Measurements from ENCODE around the gene CDH23. TPM values are rescaled to one million over a fixed set of nuclear protein-coding genes. Genes with fewer than 3 reads are reported as not detected.

CDH23 gene
- total RNA-seq, 1 donor from 2014 or later = under 0.01 TPM

DNA sequence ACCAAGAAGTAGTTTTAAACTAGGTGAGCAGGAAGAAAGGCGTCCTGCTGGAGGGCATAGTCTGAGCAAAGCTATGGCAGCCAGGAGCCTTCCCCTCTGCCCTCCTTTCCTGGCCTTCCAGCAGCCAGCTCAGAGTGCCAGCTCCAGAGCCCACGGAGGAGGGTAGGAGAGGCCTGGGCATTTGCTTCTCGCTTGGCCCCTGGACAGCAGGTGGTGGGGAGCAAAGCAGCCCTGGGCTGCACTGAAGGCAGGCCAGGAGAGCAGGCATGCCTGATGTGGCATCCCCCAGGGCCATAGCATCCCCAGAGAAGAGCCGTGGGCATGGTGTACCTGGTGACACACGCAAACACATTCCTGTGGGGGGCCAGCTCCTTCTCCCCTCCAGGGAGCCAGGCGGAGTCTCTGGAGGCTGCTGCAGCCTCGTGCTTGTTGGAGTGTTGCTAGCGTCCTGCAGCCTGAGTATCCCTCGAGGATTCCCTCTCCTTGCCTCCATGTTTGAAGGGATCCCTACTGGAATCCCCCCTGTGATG, 43.9 kb downstream of the CDH23 start:
- DNase-seq = no peak

DNA sequence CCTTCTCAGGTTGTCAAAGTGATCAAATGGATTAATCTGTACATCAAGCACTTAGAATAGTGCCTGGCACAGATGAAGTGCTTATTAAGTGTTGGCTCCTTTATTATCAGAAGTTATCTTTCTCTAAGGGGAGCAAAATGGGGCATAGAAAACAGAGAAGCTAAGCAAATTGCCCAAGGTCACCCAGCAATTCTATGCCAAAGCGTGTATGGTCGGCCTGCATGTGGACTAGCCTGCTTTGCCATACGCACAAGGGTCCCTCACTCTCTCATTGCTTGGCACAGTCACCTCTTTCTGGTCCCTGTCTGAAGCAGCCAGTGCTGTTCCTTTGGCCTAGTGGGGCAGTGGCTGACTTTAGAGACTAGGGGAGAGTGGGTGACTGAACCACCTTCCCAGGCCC, 45.3 kb downstream of the CDH23 start:
- DNase-seq = no peak

DNA sequence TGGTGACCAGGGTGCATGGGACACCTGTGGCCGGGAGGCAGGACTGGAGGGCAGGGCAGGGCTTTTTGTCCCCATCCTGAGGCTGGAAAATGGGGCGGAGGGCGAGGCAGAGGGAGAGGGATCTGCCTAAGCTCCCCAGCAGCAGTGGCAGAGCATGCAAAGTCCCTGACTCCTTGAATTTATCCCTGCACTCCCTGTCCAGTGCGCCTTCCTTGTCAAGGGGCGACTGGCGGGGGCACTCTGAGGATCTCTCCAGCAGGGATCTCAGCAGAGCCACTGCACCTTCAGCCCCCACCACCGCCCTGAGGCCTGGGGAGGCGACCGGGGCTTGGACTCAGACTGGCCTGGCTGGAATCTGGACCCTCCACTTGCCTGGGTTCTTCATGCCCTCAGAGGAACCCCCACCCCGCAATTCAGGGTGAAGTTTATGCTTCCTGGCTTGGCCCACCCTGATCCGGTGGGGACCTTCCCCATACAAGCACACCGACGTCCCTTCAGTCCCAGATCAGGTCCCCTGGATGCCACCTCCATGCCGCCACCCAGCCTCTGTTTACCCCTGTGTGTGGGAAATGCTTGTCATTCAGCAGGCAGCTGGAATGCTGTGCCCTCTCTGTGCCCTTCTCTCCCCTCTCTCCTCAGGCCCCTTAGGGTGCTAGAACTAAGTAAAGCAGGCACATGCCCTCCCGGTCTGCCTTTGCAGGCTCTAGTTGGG, 46.3 kb downstream of the CDH23 start:
- no peak for DNase-seq

DNA sequence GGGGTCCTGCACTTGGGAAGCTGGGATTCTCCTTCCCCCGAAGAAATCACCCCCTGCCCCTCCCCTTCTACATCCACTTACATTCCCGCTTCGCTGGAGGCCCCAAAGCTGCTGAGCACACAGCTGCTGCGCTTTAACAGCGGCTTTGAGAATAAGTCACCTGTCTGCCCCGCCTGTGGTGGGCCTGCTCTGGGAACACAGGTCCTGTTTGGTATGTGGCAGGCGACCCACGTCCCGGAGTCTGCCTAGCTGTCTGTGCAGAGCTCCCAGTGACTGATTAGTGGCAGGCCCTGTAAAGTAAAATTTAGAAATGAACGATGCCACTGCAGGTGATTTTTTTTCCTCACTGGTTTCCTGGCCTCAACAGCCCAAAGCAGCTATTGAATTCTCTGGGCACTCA, 47.0 kb downstream of the CDH23 start:
- DNase-seq = no peak

DNA sequence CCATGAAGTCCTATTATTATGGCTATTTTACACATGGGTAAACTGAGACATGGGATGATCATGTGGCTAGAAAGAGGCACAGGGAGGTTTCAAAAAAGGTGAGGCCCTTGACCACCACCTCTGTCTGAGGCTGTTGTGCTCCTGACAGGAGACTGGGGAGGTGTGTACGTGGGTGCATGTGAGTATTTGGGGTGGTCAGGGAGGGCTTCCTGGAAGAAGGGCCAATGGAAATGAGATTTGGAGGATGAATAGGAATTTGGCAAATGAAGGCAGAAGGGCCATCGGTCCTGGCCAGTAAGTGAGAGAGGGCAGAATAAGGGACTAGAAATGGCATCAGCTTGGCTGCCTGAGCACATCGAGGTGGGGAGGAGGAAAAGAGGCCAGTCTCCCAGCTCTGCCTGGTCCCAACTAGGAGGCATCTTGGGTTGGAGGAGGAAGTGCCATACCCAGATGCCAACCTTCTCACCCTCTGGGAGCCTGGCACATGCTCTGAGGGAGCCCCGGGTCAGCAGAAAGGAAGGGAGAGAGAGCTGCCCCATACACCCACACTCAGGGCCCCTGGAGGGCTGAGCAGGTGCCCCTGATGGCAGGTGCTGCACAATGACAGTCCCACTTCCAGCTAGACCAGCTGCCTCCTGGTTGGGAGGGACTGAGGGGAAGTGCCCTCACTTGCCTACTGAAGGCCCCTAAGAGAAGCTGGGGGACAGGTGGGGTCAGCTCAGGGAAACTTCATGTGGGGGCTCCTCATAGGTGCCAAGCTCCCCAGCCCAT, 47.7 kb downstream of the CDH23 start:
- no peak for DNase-seq

DNA sequence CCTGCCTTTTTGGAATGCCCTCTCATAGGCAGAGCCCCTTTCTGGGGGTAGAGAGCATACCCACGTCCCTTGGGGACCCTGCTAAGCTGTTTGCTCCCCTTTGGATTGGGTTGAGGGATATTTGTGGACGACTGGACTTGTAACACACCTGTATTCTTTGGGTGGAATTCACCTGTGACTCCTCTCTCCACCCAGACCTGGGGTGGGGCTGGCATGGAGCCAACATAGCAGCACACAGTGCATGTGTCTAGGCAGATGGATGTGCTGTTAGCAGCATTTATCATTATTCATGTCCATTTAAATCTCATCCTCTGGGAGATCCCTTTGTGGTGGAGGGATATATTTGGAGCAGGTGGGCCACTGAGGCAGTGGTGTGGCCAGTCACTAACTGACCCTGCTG, 51.0 kb downstream of the CDH23 start:
- no peak for DNase-seq

DNA sequence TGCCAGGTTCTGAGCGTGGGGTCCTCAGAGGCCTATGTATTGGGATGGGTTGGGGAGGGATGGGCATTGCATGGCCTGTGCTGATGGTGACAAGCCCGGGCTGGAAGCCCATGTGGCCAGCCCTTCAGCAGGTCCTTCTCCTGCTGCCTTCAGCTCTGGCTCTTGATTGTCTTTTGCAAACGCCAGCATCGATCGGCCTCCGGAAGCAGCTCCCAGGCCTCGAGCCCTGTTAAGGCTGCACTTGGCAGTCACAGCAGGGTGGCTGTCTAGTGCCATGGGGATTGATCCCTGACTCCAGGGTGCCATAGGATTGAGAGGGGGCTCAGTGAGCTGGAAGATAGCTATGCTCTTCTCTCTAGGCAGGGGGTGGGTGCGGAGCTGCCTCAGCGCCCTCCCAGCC, 51.4 kb downstream of the CDH23 start:
- no peak for DNase-seq

DNA sequence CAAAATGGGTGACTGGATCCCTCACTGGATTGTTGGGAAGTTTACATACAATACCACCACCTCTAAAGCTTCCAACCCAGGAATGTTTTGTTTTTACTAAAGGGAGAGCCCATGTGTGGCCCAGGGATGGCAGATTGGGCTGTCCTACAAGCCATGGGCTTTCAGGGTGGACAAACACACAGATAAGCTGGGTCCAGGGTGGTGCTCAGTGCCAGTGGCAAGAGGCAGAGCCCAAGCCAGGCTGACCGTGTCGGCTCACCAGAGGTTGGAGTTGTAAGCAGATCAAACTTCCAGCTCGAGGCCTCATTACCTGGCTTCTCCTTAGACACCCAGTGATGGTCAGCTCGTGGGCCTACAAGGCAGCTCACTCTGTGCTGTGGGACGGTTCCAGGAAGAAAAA, 52.3 kb downstream of the CDH23 start:
- no peak for DNase-seq

DNA sequence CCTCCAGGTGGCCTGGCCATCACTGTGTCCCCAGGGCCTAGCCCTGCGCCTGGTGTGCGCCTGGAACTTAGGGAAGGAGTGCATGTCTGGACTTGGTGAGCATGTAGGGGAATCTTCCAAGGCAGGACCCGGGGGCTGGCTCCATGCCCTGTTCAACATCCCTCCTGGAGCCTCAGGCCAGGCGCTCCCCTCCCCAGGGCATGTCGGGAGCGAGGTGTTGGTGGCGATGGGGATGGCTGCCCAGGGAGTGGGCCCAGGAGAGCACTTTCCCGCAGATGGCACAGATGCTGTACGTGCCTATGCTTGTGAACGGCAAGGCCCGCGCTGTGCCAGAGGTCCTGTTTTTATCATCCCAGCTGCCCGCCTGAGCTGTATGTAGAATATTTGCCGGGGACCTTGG, 55.0 kb downstream of the CDH23 start:
- no peak for DNase-seq

DNA sequence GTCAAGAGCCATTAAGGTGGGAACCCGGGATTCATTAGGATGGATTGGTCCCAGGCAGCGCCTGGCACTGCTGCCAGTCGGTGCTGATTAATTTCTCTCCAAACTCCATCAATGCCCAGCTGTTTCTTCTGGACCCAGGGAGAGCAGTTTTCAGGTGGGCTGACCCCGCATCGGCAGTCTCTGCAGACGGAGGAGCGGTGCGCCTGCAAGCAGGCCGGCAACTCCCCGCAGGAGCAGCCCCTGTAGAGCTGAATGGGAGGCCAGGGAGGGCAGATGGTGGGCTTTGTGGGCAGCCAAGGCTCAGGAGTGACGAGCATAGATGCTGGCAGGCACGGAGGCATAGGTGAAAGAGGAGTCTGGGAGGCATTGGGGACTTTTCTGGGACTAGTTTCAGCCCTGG, 56.5 kb downstream of the CDH23 start:
- no peak for DNase-seq

DNA sequence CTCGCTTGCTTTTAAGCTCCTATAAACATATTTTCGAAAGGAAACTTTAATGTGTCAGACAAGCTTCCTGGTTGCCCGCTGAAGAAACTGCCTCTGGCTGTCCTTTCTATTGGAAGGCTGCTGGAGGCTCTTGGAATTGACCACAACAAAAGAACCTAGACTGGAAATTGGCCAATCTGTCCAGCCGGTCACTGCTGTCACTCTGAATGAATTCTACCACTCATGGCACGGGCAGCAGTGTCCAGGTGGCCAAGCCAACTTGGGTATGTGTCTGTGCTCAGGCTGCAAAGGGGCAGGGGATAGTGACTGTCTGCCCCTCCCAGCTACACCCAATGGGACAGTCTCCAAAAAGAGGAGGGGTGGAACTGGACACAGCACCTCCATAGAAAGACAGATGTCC, 57.6 kb downstream of the CDH23 start:
- no peak for DNase-seq

DNA sequence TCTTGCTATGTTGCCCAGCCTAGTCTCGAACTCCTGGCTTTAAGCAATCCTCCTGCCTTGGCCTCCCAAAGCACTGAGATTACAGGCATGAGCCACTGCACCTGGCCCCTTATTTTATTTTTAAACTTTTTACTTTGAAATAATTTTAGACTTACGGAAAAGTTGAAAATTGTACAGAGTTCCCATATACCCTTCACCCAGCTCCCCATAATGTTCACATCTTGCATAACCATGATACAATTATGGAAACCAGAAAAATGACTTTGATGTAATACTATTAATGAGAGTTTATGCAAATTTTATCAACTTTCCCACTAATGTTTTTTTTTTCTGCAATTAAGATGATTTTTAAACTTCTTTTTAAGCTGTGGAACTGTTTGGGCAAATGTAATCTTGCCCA, 58.3 kb downstream of the CDH23 start:
- no peak for DNase-seq

DNA sequence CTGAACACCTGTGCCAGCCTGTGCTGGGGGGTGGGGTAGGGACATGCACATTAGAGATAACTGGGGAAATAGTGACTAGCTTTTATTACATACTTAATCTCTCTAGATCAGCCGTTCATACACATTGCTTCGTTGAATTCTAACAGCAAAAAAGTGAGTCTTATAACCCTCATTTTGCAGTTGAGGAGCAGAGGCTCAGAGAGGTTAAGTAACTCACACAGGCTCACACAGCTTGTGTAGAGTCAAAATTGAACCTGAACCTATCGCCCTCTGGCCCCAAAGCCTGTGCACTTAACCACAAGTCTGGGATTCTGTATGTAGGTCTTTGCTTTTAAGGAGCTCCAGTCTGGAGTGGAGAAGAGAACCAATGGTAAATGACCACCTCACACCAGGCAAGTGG, 59.9 kb downstream of the CDH23 start:
- DNase-seq = no peak

DNA sequence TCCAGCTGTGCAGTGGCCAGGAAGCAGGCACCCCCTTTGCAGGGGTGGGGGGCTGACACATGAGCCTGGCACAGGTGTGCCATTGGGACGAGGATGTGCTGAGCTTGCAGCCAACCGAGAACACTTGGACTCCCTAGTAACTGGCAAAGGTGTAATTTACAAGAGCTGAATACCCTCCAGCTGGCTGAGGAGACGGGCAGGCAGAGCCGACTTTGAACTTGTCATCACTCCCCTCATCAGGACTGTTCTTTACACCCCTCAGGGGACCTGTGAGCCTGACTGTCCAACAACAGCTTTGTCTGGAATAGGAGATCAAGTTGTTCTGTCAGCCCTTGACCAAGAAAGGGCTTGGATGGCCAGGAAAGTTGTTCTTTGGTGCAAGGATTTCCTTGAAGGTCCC, 61.2 kb downstream of the CDH23 start:
- no peak for DNase-seq

DNA sequence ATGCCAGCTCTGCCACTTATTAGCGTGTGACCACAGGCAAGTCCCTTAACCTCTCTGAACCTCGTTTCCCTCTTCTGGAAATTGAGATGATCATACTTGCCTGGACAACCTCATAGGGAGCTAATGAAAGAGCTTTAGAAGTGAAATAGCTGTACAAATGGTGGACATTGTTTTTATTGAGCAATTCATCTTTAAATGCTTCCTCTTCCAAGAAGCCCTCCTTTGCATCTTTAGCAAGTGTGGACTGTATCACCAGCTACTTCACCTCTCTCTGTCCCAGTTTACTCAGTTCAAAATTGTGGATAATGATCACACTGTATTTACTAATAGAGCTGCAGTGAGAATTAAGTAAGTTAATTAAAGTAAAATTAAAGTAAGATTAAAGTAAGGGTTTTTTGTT, 61.7 kb downstream of the CDH23 start:
- no peak for DNase-seq

DNA sequence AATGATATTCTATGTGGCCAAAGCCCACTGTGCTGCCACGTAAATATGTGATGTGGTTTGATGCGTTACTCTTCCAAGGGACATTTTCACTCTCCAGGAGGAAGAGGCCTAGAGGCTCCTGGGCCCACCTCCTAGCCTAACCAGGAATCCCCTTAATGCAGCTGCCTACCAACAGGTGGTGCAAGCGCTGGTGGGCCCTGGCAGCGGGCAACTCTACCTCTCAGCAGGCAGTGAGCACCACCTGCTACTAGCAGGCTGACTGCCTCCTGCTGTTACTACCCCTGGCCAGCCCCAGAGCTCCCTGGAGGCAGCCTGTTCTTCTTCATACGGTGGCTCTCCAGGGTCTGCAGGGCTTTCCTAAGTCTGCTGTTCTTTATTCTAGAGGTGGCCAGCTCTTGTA, 62.8 kb downstream of the CDH23 start:
- DNase-seq = no peak

DNA sequence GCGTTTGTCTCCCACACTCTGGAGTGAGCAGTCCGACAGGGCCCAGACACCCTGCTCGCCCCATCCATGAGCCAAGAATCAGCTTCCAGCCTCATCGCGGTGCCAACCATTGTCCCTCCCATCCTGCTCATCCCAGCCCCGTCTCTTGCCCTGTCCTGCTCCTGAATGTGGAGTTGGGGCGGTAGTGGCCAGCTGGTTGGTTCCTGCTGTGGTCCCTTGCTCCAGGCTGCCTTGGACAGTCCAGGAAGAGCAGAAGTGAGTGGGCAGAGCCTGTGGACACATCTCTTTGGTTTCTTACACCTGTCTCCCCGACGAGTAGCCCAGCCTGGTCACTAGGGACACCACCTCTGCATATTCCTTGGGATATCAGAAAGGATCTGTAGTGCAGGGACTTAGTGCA, 63.9 kb downstream of the CDH23 start:
- no peak for DNase-seq

DNA sequence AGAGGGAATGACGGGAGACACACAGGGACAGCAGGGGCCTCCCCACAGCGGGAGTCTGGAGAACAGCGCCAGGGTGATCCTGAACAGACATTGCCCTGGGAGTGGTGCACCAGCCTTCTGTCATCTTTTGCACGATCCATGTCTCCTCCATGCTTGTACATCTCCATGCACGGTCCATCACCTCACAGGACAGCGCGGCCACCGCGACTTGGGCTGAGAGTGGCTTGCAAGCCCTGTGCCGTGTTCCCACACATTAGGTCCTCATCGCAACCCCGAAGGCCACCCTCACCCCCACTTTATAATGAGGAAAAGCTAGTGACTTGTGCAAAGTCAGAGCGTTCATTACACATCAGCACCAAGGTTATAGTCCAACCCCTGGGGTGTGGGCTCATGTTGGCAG, 64.7 kb downstream of the CDH23 start:
- no peak for DNase-seq

DNA sequence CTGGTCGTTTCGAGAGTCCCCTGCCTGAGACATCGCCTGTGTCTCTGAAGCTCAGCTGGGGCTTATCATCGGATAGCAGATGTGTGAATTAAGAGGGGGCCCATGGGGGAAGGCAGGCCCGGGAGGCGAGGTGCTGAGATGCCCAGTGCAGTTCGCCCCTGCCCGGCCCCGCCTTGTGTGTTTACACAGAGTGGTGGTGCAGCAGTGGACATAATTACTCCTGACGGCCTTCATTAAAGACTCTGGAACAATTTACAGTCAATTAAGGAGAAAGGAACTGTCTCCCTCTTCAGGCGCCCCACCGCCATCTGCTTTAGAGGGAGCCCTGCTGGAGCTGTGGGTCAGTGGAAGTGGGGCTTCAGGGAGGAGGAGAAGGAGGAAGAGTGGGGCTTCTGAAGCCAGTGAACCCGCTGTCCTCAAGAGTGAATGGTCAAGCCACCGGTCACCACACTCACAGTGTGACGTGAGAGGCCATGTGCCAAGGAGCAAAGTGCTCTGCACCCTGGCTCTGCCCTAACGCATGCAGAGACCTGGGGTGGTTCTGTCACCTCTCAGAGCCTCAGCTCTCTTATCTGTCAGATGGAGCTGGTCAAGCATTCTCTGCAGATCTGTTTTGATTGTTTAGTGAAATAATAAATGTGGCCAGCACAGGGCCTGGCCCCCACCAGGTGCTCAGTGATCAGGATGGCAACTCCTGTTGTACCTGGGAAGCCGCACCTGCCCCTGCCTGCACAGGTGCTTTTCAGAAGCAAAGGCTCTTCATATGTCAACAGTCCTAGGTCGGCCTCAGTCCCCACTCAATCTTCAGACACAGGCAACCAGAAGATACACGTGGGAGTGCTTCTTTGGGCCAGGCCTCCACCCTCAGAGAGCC, 65.6 kb downstream of the CDH23 start:
- DNase-seq = no peak

DNA sequence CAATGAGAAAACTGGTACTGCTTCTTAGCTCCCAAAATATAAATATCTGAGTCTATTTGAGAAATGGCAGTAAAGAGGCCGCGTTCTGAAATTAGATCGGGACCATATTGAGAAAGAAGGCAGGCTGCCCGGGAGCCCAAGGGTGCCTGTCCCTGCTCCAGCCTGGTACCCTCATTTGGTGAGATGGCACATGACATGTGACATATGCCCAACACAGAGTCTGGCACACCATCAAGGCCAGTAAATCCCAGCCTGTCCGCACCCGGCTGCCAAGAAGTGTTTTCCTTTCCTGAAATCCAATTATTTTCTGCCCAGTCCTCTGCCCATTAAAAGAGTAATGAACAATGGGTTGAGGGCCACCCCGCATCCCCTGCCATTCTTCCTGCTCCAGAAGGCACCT, 66.4 kb downstream of the CDH23 start:
- no peak for DNase-seq

DNA sequence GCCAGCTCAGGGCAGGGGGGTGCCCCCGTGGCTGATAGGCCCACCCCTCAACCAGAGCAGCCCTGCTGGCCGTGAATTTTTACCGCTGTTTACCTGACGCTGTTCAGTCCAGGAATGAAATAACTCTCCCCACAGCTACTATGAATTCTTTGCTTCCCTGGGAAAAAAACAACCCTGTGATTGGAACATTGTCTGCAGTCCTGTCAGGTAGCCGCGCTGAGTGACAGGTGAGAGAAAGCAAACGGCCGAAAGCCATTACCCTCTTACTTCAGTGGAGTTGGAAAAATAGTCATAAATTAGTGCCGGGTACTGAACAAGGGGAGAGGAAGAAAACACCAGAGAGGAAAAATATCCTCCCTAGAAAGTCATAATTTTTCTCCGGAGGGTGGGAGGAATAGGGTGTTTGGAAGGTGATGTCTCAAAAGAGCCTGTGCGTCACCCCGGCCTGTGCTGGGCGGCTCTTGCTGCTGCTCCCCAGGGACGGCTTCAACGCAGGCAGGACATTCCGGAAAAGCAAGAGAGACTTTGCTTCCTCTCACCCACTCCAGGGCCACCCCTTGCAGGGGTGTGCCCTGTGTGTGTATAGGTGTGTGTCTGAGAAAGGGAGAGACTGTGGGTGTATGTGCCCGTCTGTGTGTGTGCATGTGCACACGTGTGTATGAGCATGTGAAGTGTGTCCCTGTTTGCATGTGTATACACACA, 69.0 kb downstream of the CDH23 start:
- DNase-seq = no peak

DNA sequence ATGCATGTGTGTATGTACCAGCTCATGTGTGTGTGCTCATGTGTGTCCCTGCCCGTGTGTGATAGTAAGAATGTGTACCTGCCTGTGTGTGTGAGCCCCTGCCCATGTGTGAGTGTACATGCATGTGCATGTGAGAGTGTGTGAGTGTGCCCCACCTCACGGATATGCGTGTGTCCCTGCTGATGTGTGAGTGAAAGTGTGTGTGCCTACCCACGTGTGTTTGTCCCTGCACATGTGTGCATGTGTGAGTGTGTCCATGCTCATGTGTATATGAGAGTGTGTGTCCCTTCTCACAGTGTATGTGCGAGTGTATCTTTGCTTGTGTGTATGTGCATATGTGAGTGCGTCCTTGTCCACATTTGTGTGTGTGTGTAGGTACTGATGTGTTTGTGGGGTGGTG, 69.6 kb downstream of the CDH23 start:
- no peak for DNase-seq

DNA sequence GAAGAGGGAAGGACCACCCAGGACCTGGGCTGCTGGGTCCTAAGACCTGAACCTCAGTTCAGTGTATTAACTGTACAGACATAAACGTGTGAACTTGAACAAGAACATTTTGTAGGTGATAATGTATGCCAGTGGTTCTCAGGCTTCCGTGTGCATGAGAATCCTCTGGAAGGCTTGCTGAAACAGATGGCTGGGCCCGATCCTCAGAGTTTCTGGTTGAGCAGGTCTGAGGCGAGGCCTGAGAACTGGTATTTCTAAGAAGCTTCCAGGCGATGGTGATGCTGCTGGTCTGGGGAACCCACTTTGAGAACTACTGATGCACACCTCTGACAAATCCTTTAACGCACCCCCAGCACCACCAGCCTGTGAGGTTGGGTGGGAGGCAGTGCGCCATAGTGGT, 70.4 kb downstream of the CDH23 start:
- no peak for DNase-seq
